Measurements from ENCODE around the gene TTC28.
"Not testable (repeated sequence)": the region's sequence is repeated elsewhere in the genome, so short reads cannot be mapped to it uniquely, and the experiment has no call there.

TTC28 gene

DNA sequence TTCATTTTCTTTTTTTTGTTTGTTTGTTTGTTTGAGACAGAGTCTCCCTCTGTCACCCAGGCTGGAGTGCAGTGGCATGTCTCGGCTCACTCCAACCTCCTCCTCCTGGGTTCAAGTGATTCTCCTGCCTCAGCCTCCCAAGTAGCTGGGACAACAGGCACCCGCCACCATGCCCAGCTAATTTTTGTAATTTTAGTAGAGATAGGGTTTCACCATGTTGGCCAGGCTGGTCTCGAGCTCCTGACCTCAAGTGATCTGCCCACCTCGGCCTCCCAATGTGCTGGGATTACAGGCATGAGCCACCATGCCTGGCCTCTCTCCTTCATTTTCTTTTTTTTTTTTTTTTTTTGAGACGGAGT is 118.9 kb downstream of the TTC28 start:
- not testable (repeated sequence) for DNase-seq (ENCODE audit: low read depth, low spot score)

DNA sequence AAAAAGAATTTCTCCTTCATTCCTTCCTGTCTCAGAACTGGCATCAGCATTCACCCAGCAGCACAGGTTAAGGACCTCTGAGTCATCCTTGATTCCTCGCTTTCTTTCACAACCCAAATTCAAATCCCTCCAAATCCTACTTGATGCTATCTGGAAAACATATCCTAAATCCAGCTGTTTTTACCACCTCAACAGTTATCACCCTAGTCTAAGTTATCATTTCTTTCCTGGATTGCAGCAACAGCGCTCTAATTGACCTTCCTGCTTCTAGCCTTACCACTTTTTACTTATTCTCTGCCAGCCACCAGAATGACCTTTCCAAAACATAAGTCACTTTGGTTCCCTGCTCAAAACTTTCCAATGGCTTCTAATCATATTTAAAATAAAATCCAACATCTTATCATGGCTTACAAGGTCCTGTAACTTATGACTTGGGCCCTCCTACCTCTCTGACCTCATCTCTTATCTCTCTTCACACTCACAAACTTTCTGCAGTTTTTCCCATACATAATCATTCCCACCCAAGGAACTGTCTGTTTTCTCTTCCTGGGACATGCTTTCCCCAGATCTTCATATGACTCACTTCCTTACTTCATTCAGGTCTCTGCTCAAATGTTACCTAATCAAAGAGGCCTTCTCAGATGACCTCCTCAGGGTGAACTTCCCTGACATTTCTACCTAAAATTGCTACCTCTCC is 119.4 kb downstream of the TTC28 start:
- no peak for DNase-seq (ENCODE audit: low read depth, low spot score)

DNA sequence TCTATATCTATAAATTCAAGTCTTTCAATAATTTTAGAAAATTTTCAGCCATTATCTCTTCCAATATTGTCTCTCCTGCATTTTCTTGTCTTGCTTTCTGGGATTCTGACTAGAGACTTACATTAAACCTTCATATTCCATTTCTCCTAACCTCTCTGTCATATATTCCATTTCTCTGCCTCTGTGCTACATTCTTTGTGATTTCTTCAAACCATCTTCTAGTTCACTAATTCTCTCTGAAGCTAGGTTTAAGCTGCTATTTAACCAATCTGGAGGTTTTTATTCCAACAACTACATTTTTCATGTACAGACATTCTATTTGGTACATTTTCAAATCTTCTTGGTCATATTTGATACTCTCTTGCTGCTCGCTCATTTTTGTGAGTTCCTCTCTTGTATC is 122.5 kb downstream of the TTC28 start:
- DNase-seq (ENCODE audit: low read depth, low spot score): no peak

DNA sequence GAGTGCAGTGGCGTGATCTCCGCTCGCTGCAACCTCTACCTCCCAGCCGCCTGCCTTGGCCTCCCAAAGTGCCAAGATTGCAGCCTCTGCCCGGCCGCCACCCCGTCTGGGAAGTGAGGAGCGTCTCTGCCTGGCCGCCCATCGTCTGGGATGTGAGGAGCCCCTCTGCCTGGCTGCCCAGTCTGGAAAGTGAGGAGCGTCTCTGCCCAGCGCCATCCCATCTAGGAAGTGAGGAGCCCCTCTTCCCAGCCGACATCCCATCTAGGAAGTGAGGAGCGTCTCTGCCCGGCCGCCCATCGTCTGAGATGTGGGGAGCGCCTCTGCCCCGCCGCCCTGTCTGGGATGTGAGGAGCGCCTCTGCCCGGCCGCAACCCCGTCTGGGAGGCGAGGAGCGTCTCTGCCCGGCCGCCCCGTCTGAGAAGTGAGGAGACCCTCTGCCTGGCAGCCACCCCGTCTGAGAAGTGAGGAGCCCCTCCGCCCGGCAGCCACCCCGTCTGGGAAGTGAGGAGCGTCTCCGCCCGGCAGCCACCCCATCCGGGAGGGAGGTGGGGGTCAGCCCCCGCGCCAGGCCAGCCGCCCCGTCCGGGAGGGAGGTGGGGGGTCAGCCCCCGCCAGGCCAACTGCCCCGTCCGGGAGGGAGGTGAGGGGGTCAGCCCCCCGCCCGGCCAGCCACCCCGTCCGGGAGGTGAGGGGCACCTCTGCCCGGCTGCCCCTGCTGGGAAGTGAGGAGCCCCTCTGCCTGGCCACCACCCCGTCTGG is 126.4 kb downstream of the TTC28 start:
- DNase-seq (ENCODE audit: low read depth, low spot score): not testable (repeated sequence)

DNA sequence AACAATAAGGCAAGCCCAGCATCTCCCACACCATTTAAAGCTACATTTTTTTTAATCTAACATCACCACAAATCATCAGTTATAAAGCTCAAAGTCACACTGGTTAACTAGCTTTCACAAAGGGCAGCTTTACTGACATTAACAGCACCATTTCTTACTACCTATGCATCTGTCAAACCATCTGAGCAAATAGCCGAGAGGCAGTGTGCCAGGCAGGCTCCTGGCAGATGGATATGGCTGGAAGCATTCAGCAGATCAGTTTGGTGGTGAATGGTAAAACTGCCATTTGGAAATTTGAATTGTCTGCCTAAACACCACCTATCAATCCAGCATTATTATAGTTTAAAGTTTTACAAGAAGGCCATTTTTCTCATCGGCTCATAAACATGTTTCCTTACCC is 131.2 kb downstream of the TTC28 start:
- DNase-seq (ENCODE audit: low read depth, low spot score): no peak

DNA sequence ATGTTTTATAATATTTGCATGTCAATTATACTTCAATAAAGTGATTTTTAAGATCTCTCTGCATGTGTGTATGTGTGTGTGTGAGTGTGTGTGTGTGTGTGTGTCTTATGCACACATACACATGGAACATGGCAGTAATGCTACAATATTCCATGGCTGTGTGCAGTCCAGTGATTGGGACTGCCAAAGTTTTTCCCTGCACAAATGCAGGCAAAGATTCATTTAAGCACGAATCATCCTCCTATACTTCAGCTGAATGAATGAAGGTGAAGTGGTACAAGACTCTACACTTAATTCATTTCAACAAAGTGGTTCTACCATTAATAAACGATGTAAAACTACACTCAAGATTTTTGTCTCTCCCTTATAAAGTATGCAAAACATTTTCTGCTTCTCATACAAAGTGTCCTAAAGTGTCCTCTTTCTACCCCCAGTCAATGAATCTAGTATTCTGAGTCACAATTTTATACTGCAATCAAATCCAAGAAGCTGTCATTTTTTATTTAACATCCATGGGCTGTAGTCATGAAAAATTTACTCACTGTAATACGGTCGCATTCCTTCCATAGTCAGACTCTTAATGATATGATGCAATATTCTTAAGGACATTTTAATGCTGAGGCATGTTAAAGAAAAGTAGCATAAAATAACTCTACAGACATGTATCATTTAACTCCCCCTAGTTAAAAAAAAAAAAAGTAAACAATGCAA is 132.4 kb downstream of the TTC28 start:
- no peak for DNase-seq (ENCODE audit: low read depth, low spot score)

DNA sequence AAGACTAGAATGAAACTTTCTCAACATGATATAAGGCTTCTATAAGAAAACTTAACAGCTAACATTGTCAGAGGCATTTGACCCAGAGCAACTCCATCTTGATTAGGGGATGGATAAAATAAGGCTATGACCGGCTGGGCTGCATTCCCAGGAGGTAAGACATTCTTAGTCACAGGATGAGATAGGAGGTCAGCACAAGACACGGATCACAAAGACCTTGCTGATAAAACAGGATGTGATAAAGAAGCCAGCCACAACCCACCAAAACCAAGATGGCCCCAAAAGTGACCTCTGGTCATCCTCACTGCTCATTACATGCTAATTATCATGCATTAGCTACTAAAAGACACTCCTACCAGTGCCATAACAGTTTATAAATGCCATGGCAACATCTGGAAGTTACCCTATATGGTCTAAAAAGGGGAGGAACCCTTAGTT is 135.2 kb downstream of the TTC28 start:
- no peak for DNase-seq (ENCODE audit: low read depth, low spot score)

DNA sequence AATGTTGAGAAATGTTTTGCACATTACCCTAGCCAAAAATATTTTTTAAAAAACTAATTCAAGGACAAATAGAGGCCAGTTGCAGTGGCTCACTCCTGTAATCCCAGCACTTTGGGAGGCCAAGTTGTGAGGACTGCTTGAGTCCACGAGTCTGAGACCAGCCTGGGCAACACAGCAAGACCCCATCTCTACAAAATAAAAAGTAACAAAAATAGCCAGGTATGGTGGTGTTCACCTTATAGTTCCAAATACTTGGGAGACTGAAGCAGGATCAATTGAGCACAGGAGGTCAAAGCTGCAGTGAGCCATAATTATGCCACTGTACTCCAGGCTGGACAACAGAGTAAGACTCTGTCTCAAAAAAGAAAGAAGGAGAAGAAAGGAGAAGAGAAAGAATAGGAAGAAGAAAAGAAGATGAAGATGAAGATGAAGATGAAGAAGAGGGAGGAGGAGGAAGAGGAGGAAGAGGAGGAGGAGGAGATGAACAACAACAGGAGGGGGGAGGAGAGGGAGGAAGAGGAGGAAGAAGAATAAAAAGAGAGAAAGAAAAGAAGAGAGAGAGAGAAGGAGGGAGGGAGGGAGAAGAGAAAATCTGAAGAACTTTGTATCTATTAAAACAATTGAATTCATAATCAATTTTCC is 136.5 kb downstream of the TTC28 start:
- DNase-seq (ENCODE audit: low read depth, low spot score): no peak

DNA sequence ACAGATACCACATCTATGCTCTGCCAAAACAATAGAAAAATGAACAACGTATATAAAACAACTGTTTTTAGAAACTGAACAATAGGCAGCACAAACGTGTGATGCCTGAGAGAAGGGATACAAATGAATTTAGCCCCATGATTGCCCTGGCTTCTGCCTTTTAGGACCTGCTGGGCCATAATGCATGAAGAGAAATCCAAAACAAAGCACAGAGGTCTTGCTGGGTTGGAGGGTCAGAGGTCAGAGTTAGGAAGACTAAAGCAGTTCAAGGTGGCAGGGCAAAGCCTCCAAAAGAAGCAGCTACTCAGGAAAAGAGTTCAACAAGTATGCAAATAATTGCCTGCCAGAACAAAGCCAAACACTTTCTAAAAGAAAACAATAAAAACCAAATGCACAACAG is 138.5 kb downstream of the TTC28 start:
- no peak for DNase-seq (ENCODE audit: low read depth, low spot score)

DNA sequence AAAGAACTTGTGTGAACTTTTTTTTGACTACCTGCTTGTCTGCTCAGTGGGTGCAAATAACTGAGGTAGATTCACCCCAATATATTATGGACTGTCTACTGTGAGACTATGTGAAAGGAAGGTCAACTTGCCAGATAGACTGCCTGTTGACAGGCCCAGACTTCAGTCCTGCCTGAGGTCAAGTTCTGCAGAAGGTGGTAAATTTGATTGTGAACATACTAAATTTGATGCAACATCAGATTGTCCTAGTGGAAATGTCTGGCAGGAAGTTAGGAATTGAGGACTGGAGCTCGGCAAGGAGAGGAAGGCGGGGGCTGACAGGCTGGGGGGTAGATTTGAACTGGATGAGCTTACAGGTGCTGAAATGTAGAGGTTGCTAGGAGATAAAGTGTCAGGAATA is 140.7 kb downstream of the TTC28 start:
- no peak for DNase-seq (ENCODE audit: low read depth, low spot score)

DNA sequence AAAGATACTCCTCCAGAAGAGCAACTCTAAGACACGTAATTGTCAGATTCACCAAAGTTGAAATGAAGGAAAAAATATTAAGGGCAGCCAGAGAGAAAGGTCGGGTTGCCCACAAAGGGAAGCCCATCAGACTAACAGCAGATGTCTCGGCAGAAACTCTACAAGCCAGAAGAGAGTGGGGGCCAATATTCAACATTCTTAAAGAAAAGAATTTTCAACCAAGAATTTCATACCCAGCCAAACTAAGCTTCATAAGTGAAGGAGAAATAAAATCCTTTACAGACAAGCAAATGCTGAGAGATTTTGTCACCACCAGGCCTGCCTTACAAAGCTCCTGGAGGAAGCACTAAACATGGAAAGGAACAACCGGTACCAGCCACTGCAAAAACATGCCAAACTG is 149.1 kb downstream of the TTC28 start:
- DNase-seq (ENCODE audit: low read depth, low spot score): not testable (repeated sequence)

DNA sequence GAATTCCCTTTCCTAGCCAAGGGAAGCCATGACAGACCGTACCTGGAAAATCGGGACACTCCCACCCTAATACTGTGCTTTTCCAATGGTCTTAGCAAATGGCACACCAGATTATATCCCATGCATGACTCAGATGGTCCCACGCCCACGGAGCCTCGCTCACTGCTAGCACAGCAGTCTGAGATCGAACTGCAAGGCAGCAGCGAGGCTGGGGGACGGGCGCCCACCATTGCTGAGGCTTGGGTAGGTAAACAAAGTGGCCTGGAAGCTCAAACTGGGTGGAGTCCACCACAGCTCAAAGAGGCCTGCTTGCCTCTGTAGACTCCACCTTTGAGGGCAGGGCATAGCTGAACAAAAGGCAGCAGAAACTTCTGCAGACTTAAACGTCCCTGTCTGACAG is 150.5 kb downstream of the TTC28 start:
- DNase-seq (ENCODE audit: low read depth, low spot score): not testable (repeated sequence)

DNA sequence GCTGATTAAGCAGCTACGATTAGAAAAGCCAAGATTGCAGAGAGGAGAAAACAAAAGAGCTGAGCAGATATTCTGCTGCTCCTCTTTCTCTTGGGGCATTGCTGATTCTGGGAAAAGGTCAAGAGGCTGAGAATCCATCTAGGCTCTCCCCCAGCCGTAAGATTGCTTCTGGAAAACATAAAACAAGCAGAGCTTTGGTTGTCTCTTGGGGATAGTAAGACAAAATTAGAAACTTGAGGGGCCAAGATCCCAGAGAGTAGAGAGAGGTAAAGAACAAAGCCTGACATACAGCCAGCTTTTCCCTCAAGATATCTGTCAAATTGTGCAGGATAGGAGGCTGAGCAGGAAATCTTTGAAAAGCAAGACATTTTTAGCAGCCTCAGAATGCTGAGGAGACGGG is 158.2 kb downstream of the TTC28 start:
- no peak for DNase-seq (ENCODE audit: low read depth, low spot score)

DNA sequence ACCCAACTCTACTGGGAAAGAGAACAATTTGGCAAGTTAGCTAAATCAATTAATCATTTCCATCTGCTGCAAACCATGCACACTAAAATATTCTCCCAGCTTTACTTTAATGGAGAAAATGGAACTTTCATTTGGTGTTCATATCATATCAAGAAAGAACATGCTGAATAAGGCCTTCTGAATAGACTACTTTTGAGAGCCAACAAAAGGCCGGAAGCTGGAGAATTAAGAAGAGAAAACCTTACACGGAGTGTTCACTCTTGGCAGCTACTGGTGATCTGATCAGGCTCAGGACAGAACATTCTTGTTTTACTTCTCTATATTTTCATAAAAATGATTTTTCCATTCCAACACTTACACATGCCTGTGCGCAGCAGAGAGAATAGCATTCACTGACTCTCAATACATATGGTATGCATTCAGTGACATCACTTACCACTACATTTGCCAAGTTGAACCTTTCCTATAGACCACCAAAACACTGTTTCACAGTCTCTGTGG is 165.3 kb downstream of the TTC28 start:
- DNase-seq (ENCODE audit: low read depth, low spot score): no peak

DNA sequence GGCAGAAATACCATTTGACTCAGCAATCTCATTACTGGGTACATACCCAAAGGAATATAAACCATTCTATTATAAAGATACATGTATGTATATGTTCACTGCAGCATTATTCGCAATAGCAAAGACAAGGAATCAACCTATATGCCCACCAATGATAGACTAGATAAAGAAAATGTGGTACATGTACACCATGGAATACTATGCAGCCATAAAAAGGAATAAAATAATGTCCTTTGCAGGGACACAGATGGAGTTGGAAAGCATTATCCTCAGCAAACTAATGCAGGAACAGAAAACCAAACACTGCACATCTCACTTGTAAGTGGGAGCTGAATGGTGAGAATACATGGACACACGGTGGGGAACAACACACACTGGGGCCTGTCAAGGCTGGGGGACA is 167.3 kb downstream of the TTC28 start:
- not testable (repeated sequence) for DNase-seq (ENCODE audit: low read depth, low spot score)

DNA sequence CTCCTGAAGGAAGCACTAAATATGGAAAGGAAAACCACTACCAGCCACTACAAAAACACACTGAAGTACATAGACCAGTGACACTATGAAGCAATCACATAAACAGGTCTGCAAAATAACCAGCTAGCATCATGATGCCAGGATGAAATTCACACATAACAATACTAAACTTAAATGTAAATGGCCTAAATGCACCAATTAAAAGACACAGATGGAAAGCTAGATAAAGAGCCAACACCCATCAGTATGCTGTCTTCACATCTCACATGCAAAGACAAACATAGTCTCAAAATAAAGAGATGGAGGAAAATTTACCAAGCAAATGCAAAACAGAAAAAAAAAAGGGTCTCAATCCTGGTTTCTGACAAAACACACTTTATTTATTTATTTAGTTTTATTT is 171.7 kb downstream of the TTC28 start:
- DNase-seq (ENCODE audit: low read depth, low spot score): no peak

DNA sequence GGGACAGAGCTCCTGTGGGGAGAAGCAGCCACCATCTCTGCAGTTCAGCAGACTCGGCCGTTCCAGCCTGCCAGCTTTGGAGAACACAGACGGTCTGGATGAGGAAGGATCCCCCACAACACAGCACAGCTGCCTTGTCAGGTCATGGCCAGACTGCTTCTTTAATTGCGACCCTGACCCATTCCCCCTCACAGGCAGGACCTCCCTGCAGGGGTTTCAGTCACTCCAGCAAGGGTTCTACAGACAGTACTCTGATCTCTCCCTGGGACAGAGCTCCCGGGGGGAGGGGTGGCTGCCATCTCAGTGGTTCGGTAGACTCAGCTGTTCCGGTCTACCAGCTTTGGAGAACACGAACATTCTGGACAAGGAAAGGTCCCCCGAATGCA is 173.5 kb downstream of the TTC28 start:
- DNase-seq (ENCODE audit: low read depth, low spot score): no peak

DNA sequence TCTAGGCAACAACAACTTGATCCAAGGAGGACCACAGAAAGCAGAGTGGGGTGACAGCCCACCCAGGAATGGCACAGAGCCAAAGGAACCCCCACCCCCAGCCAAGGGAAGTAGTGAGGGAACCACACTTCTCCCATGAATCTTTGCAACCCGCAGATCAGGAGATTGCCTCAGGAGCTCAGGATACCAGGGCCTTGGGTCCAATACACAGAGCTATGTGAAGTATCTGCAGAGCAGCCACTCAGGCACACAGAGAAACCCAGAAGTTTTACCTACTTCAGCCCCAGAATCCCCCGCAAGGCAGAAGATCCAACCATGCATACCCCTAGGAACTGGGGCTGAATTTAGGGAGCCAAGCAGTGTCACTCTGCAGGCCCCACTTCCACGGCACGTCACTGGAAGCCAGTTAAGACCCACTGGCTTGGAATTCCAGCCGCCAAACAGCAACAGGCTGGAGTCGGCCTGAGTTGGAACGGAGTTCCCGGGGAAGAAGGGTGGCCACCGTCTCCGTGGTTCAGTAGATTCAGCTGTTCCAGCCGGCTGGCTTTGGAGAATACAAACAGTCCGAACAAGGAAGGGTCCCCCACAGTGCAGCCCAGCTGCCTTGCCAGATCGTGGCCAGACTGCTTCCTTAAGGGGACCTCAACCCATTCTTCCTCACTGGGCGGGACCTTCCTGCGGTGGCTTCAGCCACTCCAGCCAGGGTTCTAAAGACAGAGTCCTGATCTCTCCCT is 174.1 kb downstream of the TTC28 start:
- no peak for DNase-seq (ENCODE audit: low read depth, low spot score)

DNA sequence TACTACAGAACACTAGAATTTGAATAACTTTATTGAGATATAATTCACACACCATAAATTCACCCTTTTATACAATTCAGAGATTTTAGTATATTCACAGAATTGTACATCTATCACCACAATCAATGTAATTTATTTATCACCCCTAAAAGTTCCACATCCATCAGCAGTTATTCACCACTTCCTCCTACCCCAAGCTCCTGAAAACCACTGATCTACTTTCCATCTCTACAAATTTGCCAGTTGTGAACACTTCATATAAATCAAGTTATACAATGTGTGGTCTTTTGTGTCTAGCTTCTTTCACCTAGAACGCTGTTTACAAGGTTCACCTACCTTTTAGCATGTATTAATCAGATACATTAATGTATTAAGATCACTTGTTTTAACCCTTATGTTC is 179.6 kb downstream of the TTC28 start:
- no peak for DNase-seq (ENCODE audit: low read depth, low spot score)

DNA sequence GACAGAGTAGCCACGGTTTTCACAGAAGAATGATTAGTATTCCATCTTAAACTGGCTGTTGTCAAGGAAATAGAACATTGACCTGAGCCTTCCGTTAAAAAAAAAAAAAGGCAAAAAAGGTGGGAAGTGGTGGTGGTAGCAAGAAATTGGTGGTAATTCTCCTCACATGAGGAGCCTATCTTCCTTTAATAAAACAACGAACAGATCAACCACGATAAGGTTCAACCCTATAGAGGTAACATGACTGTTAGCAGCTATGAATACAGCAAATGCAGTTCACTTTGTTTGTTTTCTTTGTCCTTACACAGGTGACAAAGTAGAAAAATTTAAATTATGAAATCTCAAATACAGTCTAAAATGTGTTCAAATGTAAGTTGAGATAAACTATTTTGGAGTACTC is 181.6 kb downstream of the TTC28 start:
- DNase-seq (ENCODE audit: low read depth, low spot score): no peak

DNA sequence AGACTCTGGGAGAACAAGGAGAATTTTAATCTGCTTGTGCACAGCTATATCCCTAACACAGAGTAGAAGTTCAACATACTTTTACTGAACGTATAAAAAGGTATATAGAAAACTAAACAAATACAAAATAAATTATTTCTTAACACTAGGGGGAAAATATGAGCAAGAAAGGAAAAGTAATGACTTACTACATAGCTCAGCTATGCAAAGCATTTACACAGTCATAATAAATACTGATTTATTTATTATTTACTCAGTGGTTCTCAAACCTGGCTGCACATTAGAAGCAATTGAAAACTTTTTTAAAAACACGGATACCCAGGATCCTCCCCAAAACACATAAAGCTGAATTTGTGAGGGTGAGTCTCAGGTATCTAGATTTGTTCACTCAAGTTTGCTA is 182.5 kb downstream of the TTC28 start:
- DNase-seq (ENCODE audit: low read depth, low spot score): no peak
